Lung (tissue), 12 donors: ENCODE results near the gene RANBP17. TPM values are rescaled to one million over a fixed set of nuclear protein-coding genes. Genes with fewer than 3 reads are reported as not detected.

Source experiments
- ATAC-seq: fragments of 200-7000 bp; cut with Tn5 transposase; one replicate; pipeline ENCODE4 v1.9.1; 2020; ENCODE audit warnings: moderate number of reproducible peaks; ENCODE audit not compliant: insufficient read depth, low FRiP score
- DNase-seq, 3 donors: peaks; one replicate each; pipeline ENCODE4 v3.0.0-alpha.2; 2013 to 2017
- H3K27ac ChIP-seq, 2 donors: one replicate each; pipeline ENCODE4 v1.5.1; 2013; ENCODE audit warnings: mild to moderate bottlenecking in 2 of 2, moderate library complexity in 2 of 2, control low read depth in 1 of 2, inconsistent platforms in 1 of 2, low read depth in 1 of 2, low read length in 1 of 2
- H3K27me3 ChIP-seq, 3 donors: one replicate each; pipeline ENCODE4 v1.5.1; 2013; ENCODE audit warnings: low read length in 2 of 3; ENCODE audit not compliant: control insufficient read depth in 3 of 3, insufficient read depth in 3 of 3
- H3K36me3 ChIP-seq, 4 donors: one replicate each; pipeline ENCODE4 v1.5.1; 2013; ENCODE audit warnings: low read length in 4 of 4, mild to moderate bottlenecking in 1 of 4, moderate library complexity in 1 of 4; ENCODE audit not compliant: control insufficient read depth in 4 of 4, insufficient read depth in 4 of 4
- H3K4me1 ChIP-seq, 5 donors: one replicate each; pipeline ENCODE4 v1.5.1; 2013; ENCODE audit warnings: low read length in 5 of 5, mild to moderate bottlenecking in 2 of 5, moderate library complexity in 1 of 5; ENCODE audit not compliant: control insufficient read depth in 5 of 5, insufficient read depth in 5 of 5
- H3K4me3 ChIP-seq: one replicate; pipeline ENCODE4 v1.5.1; 2013; ENCODE audit warnings: mild to moderate bottlenecking, control low read depth, moderate library complexity
- H3K9ac ChIP-seq, 2 donors: one replicate each; pipeline ENCODE4 v1.5.1; 2013; ENCODE audit warnings: low read length in 2 of 2, control low read depth in 1 of 2; ENCODE audit not compliant: insufficient read depth in 1 of 2
- H3K9me3 ChIP-seq, 4 donors: one replicate each; pipeline ENCODE4 v1.5.1; 2013; ENCODE audit warnings: low read length in 3 of 4, mild to moderate bottlenecking in 1 of 4, moderate library complexity in 1 of 4; ENCODE audit not compliant: control insufficient read depth in 4 of 4, insufficient read depth in 3 of 4
- WGBS, 2 donors: extraction: QIAGEN DNeasy Blood & Tissue Kit; methylation state at CpG; one replicate each; pipeline ENCODE4 v1.1.7; 2013; 5-methylcytosine and 5-hydroxymethylcytosine counted together
- polyA plus RNA-seq, 2 donors: library from polyadenylated mRNA; stranded (reverse); fragments of 200-250 nt; gene quantifications; one replicate each; pipeline ENCODE4 v1.2.1, GENCODE V29; 2013
- total RNA-seq, 2 donors: library from RNA; depleted of rRNA in 1 of 2; stranded (reverse); fragments of >200 nt in 1 of 2; gene quantifications; one replicate each; pipeline ENCODE4 v1.2.1, GENCODE V29; 2014 to 2021
- TF ChIP-seq, protein P1 (sequence below): IDR thresholded peaks from 2 replicates; pipeline ENCODE4 v1.5.1; 2012; ENCODE audit warnings: mild to moderate bottlenecking; ENCODE audit errors: control extremely low read depth, extremely low read depth
- donor health status: control.
- donor health status: control.
- donor health status: Bipolar disorder and iron deficiency.
- donor health status: healthy.
- donor health status: DM: yes; HTN: yes; CAD: no.

Gene RANBP17
- total and polyA plus RNA-seq, 4 donors, result 1.8 to 130 (median 11.0) TPM

DNA sequence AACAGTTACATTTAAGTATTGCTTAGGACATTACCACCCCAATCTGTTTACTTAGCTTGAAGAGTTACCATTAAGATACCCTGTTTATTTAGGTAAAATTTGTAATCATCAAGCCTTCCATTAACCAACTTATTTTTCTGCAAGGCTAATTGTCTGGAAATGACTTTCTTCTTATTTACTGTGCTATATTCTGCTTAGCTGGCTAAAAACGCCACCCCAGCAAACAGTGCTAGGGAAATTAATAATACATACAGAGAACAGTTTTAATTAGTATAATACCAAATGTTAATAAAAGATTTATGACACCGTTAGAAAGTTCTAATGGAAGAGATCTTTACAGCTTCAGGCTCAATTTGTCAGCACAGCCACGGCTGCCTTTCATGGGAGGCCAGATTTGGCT, 461.2 kb downstream of the RANBP17 start:
- DNase-seq (no peak), ATAC-seq (no peak)
- Histone ChIP-seq H3K36me3 (no peaks in the 10 kb centered on the region), H3K9ac (no peak overlapping the region), H3K27ac (no peak overlapping the region), H3K27me3 (peaks cover 18 to 88% (median 78%) of the 10 kb centered on the region in 3 donors), H3K9me3 (peaks cover 0 to 8% (median 0%) of the 10 kb centered on the region in 4 donors), H3K4me3 (no peak overlapping the region), H3K4me1 (peaks cover 0 to 3% (median 0%) of the 10 kb centered on the region in 5 donors)
- TF ChIP-seq, protein P1, sequence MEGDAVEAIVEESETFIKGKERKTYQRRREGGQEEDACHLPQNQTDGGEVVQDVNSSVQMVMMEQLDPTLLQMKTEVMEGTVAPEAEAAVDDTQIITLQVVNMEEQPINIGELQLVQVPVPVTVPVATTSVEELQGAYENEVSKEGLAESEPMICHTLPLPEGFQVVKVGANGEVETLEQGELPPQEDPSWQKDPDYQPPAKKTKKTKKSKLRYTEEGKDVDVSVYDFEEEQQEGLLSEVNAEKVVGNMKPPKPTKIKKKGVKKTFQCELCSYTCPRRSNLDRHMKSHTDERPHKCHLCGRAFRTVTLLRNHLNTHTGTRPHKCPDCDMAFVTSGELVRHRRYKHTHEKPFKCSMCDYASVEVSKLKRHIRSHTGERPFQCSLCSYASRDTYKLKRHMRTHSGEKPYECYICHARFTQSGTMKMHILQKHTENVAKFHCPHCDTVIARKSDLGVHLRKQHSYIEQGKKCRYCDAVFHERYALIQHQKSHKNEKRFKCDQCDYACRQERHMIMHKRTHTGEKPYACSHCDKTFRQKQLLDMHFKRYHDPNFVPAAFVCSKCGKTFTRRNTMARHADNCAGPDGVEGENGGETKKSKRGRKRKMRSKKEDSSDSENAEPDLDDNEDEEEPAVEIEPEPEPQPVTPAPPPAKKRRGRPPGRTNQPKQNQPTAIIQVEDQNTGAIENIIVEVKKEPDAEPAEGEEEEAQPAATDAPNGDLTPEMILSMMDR, result no peak
- 81 to 85% methylated on average over 3 of the region's 3 CpGs for WGBS, 2 donors

DNA sequence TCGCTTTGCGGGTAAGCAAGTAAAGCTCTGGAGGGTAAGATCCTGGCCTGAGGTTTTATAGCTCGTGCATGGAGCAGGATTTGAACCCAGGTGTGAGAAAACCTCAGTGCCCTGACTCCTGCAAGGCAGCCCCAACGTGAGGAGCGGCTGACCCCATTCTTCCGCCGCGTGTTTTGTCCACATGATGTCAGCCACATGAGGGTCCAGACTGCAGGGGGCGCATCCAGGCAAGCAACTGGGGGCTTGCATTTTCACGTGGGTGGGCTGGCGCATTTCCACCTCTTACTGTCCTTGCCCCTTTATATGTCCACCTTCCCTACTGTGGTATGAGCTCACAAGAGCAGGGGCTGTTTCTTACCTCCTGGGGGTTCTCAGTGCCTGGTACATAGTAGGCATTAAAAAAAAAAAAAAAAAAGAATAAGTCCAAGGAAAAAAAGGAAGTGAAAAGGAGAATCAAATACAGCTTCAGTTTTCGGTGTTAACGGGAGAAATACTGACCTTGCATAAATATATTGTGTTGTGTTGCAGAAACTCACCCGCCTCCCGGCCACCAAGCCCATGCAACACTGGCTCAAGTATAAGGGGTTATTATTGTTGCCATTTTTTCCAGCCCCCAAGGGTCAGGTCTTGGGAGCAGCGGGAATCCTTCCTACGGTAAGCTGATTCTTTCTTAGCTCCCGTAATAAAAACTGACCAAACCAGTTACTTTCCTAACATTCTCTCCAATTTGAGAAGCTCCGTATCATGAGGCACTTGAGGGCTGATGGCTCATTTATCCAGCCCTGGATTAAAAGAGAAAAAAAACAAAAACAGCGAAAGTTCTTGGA, 462.2 kb downstream of the RANBP17 start:
- Histone ChIP-seq H3K4me3 (no peak overlapping the region), H3K36me3 (no peaks in the 10 kb centered on the region), H3K9ac (no peak overlapping the region), H3K27ac (no peak overlapping the region), H3K9me3 (peaks cover 0 to 7% (median 0%) of the 10 kb centered on the region in 4 donors), H3K27me3 (peaks cover 12 to 85% (median 77%) of the 10 kb centered on the region in 3 donors), H3K4me1 (no peaks in the 10 kb centered on the region)
- ATAC-seq (no peak), DNase-seq (peak in 2 of 3 donors; percentile 7 to 36)
- WGBS, 2 donors, result 36 to 37% methylated on average over 20 of the region's 20 CpGs
- TF ChIP-seq, protein P1, result no peak

DNA sequence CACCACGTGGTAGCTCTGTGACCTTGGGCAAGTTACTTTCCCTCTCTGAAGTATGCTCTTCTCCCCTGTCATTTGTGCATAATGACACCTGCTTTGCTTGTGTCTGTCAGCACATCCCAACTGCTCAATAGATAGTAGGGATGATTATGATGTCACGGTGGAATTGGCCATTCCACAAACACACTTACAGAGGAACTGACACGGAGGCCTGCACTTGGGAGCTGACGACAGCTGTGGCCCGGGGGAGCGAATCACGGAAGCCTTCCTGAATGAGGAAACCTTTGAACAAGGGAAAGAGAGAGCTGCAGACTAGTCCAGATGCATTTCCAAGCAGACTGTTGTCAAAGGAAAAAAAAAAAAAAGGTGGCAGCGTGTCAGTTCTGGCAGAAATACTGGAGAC, 468.2 kb downstream of the RANBP17 start:
- Histone ChIP-seq H3K27me3 (peaks cover 4 to 51% (median 43%) of the 10 kb centered on the region in 3 donors), H3K9ac (no peak overlapping the region), H3K27ac (no peak overlapping the region), H3K36me3 (no peaks in the 10 kb centered on the region), H3K4me3 (no peak overlapping the region), H3K9me3 (peaks cover 0 to under 1% (median 0%) of the 10 kb centered on the region in 4 donors), H3K4me1 (no peaks in the 10 kb centered on the region)
- ATAC-seq, result no peak
- TF ChIP-seq, protein P1, result no peak
- DNase-seq, result no peak
- 68 to 69% methylated on average over 8 of the region's 8 CpGs for WGBS, 2 donors
